Muscle layer of duodenum (tissue), 2 donors: ENCODE measurements around the gene GPRC5C.

ENCODE experiments used
- H3K27ac ChIP-seq: one replicate; pipeline ENCODE4 v1.7.0; 2013; ENCODE audit warnings: mild to moderate bottlenecking, low read length
- H3K27me3 ChIP-seq: one replicate; pipeline ENCODE4 v1.7.0; 2013; ENCODE audit warnings: low read depth, mild to moderate bottlenecking, control low read depth, low read length
- H3K36me3 ChIP-seq, 2 donors: one replicate each; pipeline ENCODE4 v1.7.0; 2013; ENCODE audit warnings: low read length in 2 of 2, control low read depth in 1 of 2, mild to moderate bottlenecking in 1 of 2; ENCODE audit not compliant: insufficient read depth in 2 of 2, control insufficient read depth in 1 of 2
- H3K4me1 ChIP-seq, 2 donors: one replicate each; pipeline ENCODE4 v1.7.0; 2013; ENCODE audit warnings: low read length in 2 of 2, mild to moderate bottlenecking in 2 of 2, control low read depth in 1 of 2, moderate library complexity in 1 of 2; ENCODE audit not compliant: insufficient read depth in 2 of 2, control insufficient read depth in 1 of 2
- H3K4me3 ChIP-seq, 2 donors: one replicate each; pipeline ENCODE4 v1.7.0; 2013; ENCODE audit warnings: low read length in 2 of 2, low read depth in 1 of 2, mild to moderate bottlenecking in 1 of 2
- H3K9me3 ChIP-seq, 2 donors: one replicate each; pipeline ENCODE4 v1.7.0; 2013; ENCODE audit warnings: low read length in 2 of 2, control low read depth in 1 of 2, mild to moderate bottlenecking in 1 of 2; ENCODE audit not compliant: control insufficient read depth in 1 of 2
- donor health status: healthy.

The GPRC5C gene

DNA sequence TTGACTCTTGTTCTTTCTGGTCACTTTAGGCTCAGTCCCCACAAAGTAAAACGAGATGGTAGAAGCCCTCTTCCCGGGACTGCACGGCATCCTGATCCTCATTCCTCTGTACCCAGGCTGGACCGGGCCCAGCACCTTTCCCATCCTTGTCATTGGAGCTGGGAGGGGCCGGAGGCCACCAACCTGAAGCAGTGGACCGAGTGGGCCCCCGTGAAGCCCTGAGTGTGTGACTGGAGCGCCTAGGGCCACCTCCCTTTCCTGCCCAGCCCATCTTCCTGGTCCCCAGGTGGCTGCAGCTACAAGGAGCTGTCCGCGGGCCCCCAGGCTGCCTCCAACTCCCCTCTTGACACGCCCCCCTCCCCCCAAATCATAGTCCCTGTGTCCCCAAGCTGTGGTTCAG, 17.4 kb downstream of the GPRC5C start:
- H3K27ac ChIP-seq, result no peak overlapping the region
- H3K4me3 ChIP-seq, result no peak overlapping the region
- no peaks in the 10 kb centered on the region for H3K36me3 ChIP-seq
- peaks cover under 1 to 19% of the 10 kb centered on the region in 2 donors for H3K4me1 ChIP-seq
- H3K27me3 ChIP-seq, result no peaks in the 10 kb centered on the region
- H3K9me3 ChIP-seq, result no peaks in the 10 kb centered on the region

DNA sequence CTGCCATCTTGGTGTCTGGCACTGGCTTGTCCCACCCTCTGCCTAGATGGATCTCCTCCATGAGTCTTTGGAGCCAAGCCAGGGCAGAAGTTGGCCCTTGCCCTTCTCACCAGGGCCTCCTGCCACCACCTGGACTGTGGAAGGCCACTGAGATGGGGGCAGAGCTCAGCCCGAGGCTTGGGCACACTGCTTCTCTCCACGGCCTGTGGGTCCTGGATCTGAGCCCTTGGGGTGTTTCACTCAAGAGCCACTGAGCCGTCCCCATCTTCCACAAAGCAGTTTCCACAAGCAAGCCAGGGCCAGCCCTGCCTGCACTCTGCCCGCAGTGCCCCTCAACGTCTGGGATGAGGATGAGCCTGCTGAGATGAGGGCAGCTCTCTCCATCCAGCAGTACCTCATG, 17.9 kb downstream of the GPRC5C start:
- no peaks in the 10 kb centered on the region for H3K27me3 ChIP-seq
- peaks cover 5 to 20% of the 10 kb centered on the region in 2 donors for H3K4me1 ChIP-seq
- H3K27ac ChIP-seq, result no peak overlapping the region
- no peaks in the 10 kb centered on the region for H3K9me3 ChIP-seq
- no peaks in the 10 kb centered on the region for H3K36me3 ChIP-seq
- H3K4me3 ChIP-seq, result no peak overlapping the region

- no peak overlapping the region for H3K27ac ChIP-seq
- H3K4me3 ChIP-seq, result no peak overlapping the region
- H3K4me1 ChIP-seq, result peaks cover 9 to 24% of the 10 kb centered on the region in 2 donors
- no peaks in the 10 kb centered on the region for H3K27me3 ChIP-seq
- no peaks in the 10 kb centered on the region for H3K9me3 ChIP-seq
- H3K36me3 ChIP-seq, result no peaks in the 10 kb centered on the region
These were observed 18.3 kb downstream of the GPRC5C start for GRCh38 chr17:74450231-74450630.

DNA sequence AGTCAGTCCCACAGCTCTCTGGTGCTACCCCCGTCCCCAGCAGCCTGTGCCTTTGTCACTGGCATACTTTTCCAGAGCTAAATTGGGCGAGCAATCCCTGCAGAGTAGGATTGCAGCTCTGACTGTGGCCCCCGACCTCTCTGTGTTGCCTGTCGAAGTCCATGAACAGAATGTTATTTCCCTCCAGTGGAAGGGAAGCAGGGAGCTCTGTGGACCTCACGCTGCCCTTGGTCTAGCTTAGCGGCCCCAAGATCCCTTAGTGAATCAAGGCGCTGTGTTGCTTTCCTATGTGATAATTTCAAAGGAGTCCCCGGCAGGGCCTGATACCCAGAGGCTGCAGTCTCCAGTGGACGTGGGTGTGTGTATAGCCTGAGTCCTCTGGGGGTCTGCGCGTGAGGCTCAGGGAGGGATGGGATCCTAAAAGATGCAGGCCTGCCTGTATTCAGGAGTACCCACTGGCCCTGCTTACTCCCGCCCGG, 19.1 kb downstream of the GPRC5C start:
- Histone ChIP-seq H3K36me3 (no peaks in the 10 kb centered on the region), H3K27me3 (no peaks in the 10 kb centered on the region), H3K27ac (no peak overlapping the region), H3K4me1 (peaks cover 9 to 24% of the 10 kb centered on the region in 2 donors), H3K4me3 (no peak overlapping the region), H3K9me3 (no peaks in the 10 kb centered on the region)

GRCh38 chr17:74451557-74451956, 19.7 kb downstream of the GPRC5C start:
- Histone ChIP-seq H3K4me1 (peaks cover 9 to 21% of the 10 kb centered on the region in 2 donors), H3K27ac (no peak overlapping the region), H3K4me3 (no peak overlapping the region), H3K27me3 (no peaks in the 10 kb centered on the region), H3K36me3 (no peaks in the 10 kb centered on the region), H3K9me3 (no peaks in the 10 kb centered on the region)

GRCh38 chr17:74452033-74452840, 20.3 kb downstream of the GPRC5C start:
- no peak overlapping the region for H3K4me3 ChIP-seq
- H3K9me3 ChIP-seq, result no peaks in the 10 kb centered on the region
- H3K27me3 ChIP-seq, result no peaks in the 10 kb centered on the region
- peaks cover 9 to 21% of the 10 kb centered on the region in 2 donors for H3K4me1 ChIP-seq
- no peak overlapping the region for H3K27ac ChIP-seq
- no peaks in the 10 kb centered on the region for H3K36me3 ChIP-seq

DNA sequence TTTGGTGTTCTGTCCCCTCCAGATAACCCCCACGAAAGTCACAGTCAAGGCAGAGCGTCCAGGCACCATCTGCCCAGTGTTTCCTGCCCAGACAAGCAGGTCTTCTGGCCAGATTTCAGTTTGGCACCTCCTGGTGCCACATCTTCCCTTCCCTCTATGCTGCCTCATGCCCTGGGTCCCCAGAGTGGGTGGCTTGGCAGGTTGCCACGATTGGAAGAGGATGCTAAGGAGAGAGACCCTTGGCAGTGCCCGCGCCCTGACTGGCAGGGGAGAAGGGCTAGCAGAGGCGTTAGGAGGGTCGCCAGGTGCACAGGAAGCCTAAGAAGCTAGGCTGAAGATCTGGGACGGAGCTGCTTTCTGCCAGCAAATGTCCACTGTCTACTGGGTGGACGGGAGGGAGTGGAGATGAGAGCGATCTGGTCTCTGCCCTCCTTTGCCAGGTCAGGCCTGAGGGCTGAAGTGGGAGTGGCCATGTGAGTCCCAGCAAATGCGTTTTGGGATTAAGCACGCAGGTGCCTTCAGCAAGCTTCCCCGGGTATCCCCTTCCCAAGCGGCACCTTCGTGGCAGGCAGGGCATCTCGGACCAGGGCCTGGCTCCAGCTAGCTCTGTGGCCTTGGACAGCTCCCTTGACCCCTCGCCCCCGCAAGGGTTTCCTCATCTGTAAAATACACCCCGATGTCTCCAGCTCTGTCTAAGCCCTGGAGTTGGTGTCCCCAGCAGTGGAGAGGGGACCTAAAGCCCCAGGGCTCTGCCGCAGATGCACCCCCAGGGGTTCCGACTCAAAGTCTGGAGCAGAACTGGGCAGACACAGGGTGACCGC, 21.2 kb downstream of the GPRC5C start:
- H3K4me1 ChIP-seq, result peaks cover 9 to 27% of the 10 kb centered on the region in 2 donors
- no peaks in the 10 kb centered on the region for H3K9me3 ChIP-seq
- H3K27me3 ChIP-seq, result no peaks in the 10 kb centered on the region
- peak overlapping the region; percentile 26 to 46 for H3K4me3 ChIP-seq
- no peaks in the 10 kb centered on the region for H3K36me3 ChIP-seq
- no peak overlapping the region for H3K27ac ChIP-seq

DNA sequence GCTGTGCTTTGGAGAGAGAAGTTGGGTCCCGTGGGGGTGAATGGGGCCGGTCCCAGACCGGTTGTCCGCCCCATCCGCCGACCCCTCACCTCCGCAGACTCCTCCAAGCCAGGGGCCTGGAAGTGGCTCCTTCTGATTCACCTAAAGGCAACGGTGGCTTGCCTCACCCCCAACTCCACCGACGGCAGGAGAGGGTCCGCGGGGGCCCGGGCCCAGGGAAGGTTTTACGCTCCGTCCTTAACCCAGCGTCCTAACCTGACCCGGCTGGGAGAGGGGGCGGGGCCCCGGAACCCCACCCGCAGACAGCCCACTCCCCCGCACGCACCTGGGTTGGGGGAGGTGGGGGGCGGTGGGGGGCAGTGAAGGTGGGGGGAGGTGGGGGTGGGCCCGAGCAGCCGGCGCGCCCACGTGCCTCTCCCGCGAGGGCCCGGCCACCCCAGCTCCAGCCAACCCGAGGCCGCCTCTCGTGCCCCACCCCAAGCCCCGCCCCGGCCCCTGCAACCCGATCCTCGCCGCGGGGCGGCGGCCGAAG, 21.8 kb downstream of the GPRC5C start:
- no peaks in the 10 kb centered on the region for H3K27me3 ChIP-seq
- no peaks in the 10 kb centered on the region for H3K36me3 ChIP-seq
- peaks cover 9 to 27% of the 10 kb centered on the region in 2 donors for H3K4me1 ChIP-seq
- no peak overlapping the region for H3K27ac ChIP-seq
- H3K9me3 ChIP-seq, result no peaks in the 10 kb centered on the region
- peak overlapping the region; percentile 26 to 59 for H3K4me3 ChIP-seq

DNA sequence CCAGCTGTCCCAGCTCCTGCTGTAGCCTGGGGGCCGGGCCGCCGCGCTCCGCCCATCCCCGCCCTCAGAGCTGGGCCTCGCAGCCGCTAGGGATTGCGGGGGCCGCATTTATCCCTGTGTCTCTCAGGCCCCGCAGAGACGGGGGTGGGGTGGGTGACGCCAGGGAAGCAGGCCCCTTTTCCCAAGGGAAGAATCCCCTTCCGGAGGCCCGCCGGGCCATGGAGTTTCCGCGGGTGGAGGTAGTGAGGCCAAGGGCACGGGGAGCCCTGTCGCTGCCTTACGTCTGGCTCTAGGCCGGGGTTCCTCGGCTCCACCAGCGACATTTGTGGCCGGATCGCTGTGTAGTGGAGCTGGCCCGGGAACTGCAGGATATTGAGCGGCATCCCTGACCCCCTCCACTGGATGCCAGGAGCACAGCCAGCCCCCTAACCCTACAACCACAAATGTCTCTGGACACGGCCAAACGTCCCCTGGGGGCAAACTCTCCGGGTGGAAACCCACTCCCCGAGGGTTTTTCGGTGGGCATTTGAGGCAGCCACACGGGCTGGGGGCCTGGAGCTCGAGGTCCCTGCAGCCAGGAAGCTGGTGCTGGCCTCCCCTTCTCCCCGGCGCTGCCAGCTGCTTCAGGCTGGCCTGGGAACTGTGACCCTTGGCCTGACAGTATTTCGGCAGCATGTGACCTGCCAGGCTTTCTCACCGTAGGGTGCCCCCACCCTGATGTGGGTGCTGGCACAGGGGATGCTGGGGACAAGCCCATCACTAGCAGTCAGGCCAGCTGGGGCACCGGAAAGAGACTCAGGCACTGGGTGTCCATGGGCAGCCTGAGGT, 22.5 kb downstream of the GPRC5C start:
- peak overlapping the region; percentile 33 to 59 for H3K4me3 ChIP-seq
- no peaks in the 10 kb centered on the region for H3K36me3 ChIP-seq

GRCh38 chr17:74455025-74455545, 23.2 kb downstream of the GPRC5C start:
- H3K4me1 ChIP-seq, result peaks cover 9 to 27% of the 10 kb centered on the region in 2 donors
- no peak overlapping the region for H3K4me3 ChIP-seq

More for the DNA sequence above, 22.5 kb downstream of the GPRC5C start:
- H3K27ac ChIP-seq, result peak overlapping the region; percentile 39
- no peaks in the 10 kb centered on the region for H3K9me3 ChIP-seq
- H3K27me3 ChIP-seq, result no peaks in the 10 kb centered on the region
- peaks cover 9 to 27% of the 10 kb centered on the region in 2 donors for H3K4me1 ChIP-seq

More at GRCh38 chr17:74455025-74455545, 23.2 kb downstream of the GPRC5C start:
- no peaks in the 10 kb centered on the region for H3K36me3 ChIP-seq
- no peak overlapping the region for H3K27ac ChIP-seq
- H3K27me3 ChIP-seq, result no peaks in the 10 kb centered on the region
- H3K9me3 ChIP-seq, result no peaks in the 10 kb centered on the region
